DOHH2 (cell line): Measurements from ENCODE around the gene GPC5.

Experiments
- EZH2phosphoT487 ChIP-seq: fragments of 200-600 bp; sonication (generic); IDR thresholded peaks from 2 replicates; pipeline ENCODE4 v1.6.1; 2017; ENCODE audit warnings: borderline replicate concordance, mild to moderate bottlenecking, antibody characterized with exemption, low read length, moderate library complexity, mixed read lengths
- TF ChIP-seq, protein P1 (sequence below): fragments of 200-600 bp; sonication (generic); IDR thresholded peaks from one replicate; pipeline ENCODE4 v1.5.1; 2014; ENCODE audit warnings: antibody characterized with exemption, mild to moderate bottlenecking, low read depth, low read length; ENCODE audit not compliant: poor library complexity, severe bottlenecking

DNA sequence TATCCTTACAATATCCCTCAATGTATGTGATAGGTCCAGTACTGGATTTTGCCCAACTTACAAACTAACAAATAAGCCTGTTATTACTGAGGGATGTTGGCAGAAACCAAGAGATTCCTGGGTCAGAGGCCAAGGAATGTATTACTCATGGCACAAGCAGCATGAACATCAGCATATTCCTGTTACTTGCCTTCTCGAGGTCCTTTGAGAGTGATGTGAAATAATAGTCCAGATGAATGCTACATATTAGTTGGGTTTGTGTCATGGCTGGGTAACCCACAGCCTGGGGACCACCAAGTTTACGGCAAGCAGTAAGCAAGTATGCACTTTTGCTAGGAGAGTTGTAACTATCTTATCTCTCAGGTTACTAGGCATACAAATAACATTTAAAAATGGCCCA lies 1443.7 kb downstream of the GPC5 start:
- TF ChIP-seq, protein P1, sequence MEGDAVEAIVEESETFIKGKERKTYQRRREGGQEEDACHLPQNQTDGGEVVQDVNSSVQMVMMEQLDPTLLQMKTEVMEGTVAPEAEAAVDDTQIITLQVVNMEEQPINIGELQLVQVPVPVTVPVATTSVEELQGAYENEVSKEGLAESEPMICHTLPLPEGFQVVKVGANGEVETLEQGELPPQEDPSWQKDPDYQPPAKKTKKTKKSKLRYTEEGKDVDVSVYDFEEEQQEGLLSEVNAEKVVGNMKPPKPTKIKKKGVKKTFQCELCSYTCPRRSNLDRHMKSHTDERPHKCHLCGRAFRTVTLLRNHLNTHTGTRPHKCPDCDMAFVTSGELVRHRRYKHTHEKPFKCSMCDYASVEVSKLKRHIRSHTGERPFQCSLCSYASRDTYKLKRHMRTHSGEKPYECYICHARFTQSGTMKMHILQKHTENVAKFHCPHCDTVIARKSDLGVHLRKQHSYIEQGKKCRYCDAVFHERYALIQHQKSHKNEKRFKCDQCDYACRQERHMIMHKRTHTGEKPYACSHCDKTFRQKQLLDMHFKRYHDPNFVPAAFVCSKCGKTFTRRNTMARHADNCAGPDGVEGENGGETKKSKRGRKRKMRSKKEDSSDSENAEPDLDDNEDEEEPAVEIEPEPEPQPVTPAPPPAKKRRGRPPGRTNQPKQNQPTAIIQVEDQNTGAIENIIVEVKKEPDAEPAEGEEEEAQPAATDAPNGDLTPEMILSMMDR, result no peak
- no peak for TF ChIP-seq EZH2phosphoT487
